Measurements from ENCODE around the gene NKAIN2. TPM values are rescaled to one million over a fixed set of nuclear protein-coding genes. Genes with fewer than 3 reads are reported as not detected.

NKAIN2 gene
- total and polyA plus RNA-seq, 7 donors = 0.08 to 13.5 (median 1.1) TPM

DNA sequence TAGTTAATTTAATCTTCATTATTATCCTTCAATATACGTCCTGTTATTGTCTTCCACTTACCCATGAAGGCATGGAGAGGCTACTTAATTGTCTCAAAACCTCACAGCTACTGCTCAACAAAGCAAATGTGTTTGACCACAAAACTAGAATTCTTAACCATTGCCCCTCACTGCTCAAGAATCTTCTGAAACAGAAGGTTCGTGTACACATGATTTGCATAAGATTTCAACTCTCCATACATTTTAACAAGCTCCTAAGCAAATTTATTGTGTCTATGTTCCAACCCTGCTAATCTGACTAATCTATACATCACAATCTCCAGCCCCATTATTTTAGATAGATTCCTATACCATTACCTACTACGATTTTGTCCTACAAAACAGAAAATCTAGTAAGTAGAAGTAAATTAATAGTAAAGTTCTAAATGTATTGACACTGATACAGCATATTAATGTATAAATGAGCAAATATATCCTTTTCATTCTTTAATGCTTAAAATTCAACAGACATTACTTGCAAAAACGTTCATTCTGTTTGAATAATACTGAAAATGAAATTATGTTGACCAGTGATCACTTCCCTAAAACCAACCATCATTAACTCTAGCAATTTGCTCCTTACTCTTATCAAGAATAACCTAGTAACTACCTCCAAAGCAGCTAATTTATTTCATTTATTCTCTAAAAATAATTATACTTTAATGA lies 1068.8 kb downstream of the NKAIN2 start:
- no peak for ATAC-seq
- no peak overlapping the region for H3K27ac ChIP-seq
- TF ChIP-seq, protein P1, sequence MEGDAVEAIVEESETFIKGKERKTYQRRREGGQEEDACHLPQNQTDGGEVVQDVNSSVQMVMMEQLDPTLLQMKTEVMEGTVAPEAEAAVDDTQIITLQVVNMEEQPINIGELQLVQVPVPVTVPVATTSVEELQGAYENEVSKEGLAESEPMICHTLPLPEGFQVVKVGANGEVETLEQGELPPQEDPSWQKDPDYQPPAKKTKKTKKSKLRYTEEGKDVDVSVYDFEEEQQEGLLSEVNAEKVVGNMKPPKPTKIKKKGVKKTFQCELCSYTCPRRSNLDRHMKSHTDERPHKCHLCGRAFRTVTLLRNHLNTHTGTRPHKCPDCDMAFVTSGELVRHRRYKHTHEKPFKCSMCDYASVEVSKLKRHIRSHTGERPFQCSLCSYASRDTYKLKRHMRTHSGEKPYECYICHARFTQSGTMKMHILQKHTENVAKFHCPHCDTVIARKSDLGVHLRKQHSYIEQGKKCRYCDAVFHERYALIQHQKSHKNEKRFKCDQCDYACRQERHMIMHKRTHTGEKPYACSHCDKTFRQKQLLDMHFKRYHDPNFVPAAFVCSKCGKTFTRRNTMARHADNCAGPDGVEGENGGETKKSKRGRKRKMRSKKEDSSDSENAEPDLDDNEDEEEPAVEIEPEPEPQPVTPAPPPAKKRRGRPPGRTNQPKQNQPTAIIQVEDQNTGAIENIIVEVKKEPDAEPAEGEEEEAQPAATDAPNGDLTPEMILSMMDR (IDR thresholded peaks at IDR 0.05) = no peak
- no peaks in the 10 kb centered on the region for H3K36me3 ChIP-seq (ENCODE audit: insufficient read depth in 1 of 2, low read depth in 1 of 2)
- no peaks in the 10 kb centered on the region for H3K9me3 ChIP-seq
- intact Hi-C loops (cut with DNase I) = loop anchor here in 1 of 2 donors (5.0 kb wide), 1 partner anchor 240 kb away; no protein-coding TSS in a partner anchor
- H3K4me1 ChIP-seq = no peaks in the 10 kb centered on the region
- H3K27me3 ChIP-seq (ENCODE audit: insufficient read depth in 3 of 3, low read length in 2 of 3) = no peaks in the 10 kb centered on the region
- 80 to 84% (median 80%) methylated on average over 4 of the region's 4 CpGs for WGBS, 3 donors
- no peak for DNase-seq
- no peak overlapping the region for H3K4me3 ChIP-seq

DNA sequence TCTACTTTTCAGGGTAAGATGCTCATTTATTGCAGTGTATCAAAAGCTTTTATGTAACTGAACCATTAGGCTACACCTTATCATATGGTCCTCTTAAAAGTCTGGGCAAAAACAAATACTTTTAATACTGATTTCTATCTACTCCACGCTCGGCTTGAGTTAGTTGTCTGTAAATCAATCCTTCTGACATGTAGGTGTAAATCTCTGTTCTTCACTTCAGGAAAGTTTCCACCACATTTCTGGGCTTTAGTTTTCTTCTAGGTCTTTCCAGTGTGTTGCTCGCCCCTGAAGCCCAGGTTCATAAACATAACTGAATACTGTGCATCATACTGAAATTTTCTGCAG lies 1069.4 kb downstream of the NKAIN2 start:
- no peaks in the 10 kb centered on the region for H3K9me3 ChIP-seq
- DNase-seq = no peak
- H3K4me3 ChIP-seq = no peak overlapping the region
- H3K36me3 ChIP-seq (ENCODE audit: insufficient read depth in 1 of 2, low read depth in 1 of 2) = no peaks in the 10 kb centered on the region
- H3K4me1 ChIP-seq = no peaks in the 10 kb centered on the region
- TF ChIP-seq, protein P1 (IDR thresholded peaks at IDR 0.05) = no peak
- H3K27ac ChIP-seq = no peak overlapping the region
- WGBS, 3 donors = 41 to 80% (median 50%) methylated on average over 3 of the region's 3 CpGs
- no peak for ATAC-seq
- no peaks in the 10 kb centered on the region for H3K27me3 ChIP-seq (ENCODE audit: insufficient read depth in 3 of 3, low read length in 2 of 3)
- intact Hi-C loops (cut with DNase I) = loop anchor here in 1 of 2 donors (5.0 kb wide), 1 partner anchor 239 kb away; no protein-coding TSS in a partner anchor

Other genes starting within 250 kb of the NKAIN2 start
- gene TRDN, start 166.9 kb upstream of the NKAIN2 start, total RNA-seq = 1,000 to 10,000 TPM in 1 of 4 donors, 100 to 1,000 TPM in 3; 399 to 1,361 (median 722) TPM
- 100 to 1,000 TPM in 2 of 3 donors, 10 to 100 TPM in 1; 79.7 to 388 (median 250) TPM for gene TRDN, start 166.9 kb upstream of the NKAIN2 start, polyA plus RNA-seq